Mesenchymal stem cell (in vitro differentiated cells and primary cell): Measurements from ENCODE around the gene ACTR8.

ENCODE experiments used
- DNase-seq: peaks from one replicate; pipeline ENCODE4 v3.0.0-alpha.2; 2013
- H2AFZ ChIP-seq: one replicate; pipeline ENCODE4 v1.6.1; 2013; ENCODE audit warnings: low read depth, mild to moderate bottlenecking, control low read depth, inconsistent platforms, low read length, moderate library complexity
- H2AK5ac ChIP-seq: 2 replicates; pipeline ENCODE4 v1.6.1; 2013; ENCODE audit warnings: low read length, moderate library complexity, mild to moderate bottlenecking, inconsistent platforms; ENCODE audit not compliant: severe bottlenecking
- H2BK120ac ChIP-seq: one replicate; pipeline ENCODE4 v1.6.1; 2013; ENCODE audit warnings: low read depth, mild to moderate bottlenecking, inconsistent platforms, low read length, moderate library complexity
- H2BK12ac ChIP-seq, 2 experiments: one replicate each; pipeline ENCODE4 v1.6.1; 2013; ENCODE audit warnings: inconsistent platforms in 2 of 2, low read length in 2 of 2, mild to moderate bottlenecking in 2 of 2, moderate library complexity in 2 of 2, control low read depth in 1 of 2
- H2BK15ac ChIP-seq: one replicate; pipeline ENCODE4 v1.6.1; 2013; ENCODE audit warnings: mild to moderate bottlenecking, low read depth, inconsistent platforms; ENCODE audit not compliant: poor library complexity, severe bottlenecking
- H2BK5ac ChIP-seq: 2 replicates; pipeline ENCODE4 v1.6.1; 2013; ENCODE audit warnings: low read depth, mild to moderate bottlenecking, low read length, control low read depth, inconsistent platforms; ENCODE audit not compliant: poor library complexity, severe bottlenecking
- H3K14ac ChIP-seq, 2 experiments: one replicate each; pipeline ENCODE4 v1.6.1; 2013; ENCODE audit warnings: inconsistent platforms in 2 of 2, low read length in 2 of 2, control low read depth in 1 of 2, mild to moderate bottlenecking in 1 of 2, moderate library complexity in 1 of 2
- H3K18ac ChIP-seq, 2 experiments: one replicate each; pipeline ENCODE4 v1.6.1; 2013; ENCODE audit warnings: inconsistent platforms in 2 of 2, low read length in 2 of 2, control low read depth in 1 of 2, low read depth in 1 of 2, mild to moderate bottlenecking in 1 of 2
- H3K23ac ChIP-seq, 2 experiments: one replicate each; pipeline ENCODE4 v1.6.1; 2013; ENCODE audit warnings: inconsistent platforms in 2 of 2, low read length in 2 of 2, mild to moderate bottlenecking in 2 of 2, moderate library complexity in 2 of 2, control low read depth in 1 of 2
- H3K27ac ChIP-seq: 2 replicates; pipeline ENCODE4 v1.5.1; 2013; ENCODE audit warnings: mild to moderate bottlenecking, moderate library complexity, low read length, control low read depth, inconsistent platforms; ENCODE audit not compliant: poor library complexity, severe bottlenecking
- H3K27me3 ChIP-seq, 2 experiments: 2 replicates each; pipeline versions ENCODE4 v1.6.1 to v1.7.0; 2013; ENCODE audit warnings: low read length in 2 of 2, mild to moderate bottlenecking in 2 of 2, moderate library complexity in 2 of 2, control low read depth in 1 of 2, inconsistent platforms in 1 of 2; ENCODE audit not compliant: control insufficient read depth in 1 of 2, insufficient read depth in 1 of 2
- H3K36me3 ChIP-seq, 2 experiments: 2 replicates each; pipeline versions ENCODE4 v1.6.1 to v1.7.0; 2013; ENCODE audit warnings: low read length in 2 of 2, control low read depth in 1 of 2, inconsistent platforms in 1 of 2, low read depth in 1 of 2, mild to moderate bottlenecking in 1 of 2; ENCODE audit not compliant: insufficient read depth in 2 of 2, control insufficient read depth in 1 of 2
- H3K4ac ChIP-seq, 2 experiments: one replicate each; pipeline ENCODE4 v1.6.1; 2013; ENCODE audit warnings: inconsistent platforms in 2 of 2, low read length in 2 of 2, mild to moderate bottlenecking in 2 of 2, moderate library complexity in 2 of 2, control low read depth in 1 of 2, low read depth in 1 of 2
- H3K4me1 ChIP-seq: 2 replicates; pipeline ENCODE4 v1.6.1; 2013; ENCODE audit warnings: low read depth, low read length, control low read depth; ENCODE audit not compliant: control insufficient read depth, insufficient read depth
- H3K4me2 ChIP-seq: 2 replicates; pipeline ENCODE4 v1.6.1; 2013; ENCODE audit warnings: low read length, mild to moderate bottlenecking, inconsistent platforms; ENCODE audit not compliant: poor library complexity, severe bottlenecking
- H3K4me3 ChIP-seq, 2 experiments: 2 replicates each; pipeline versions ENCODE4 v1.5.1 to v1.7.0; 2013; ENCODE audit warnings: low read length in 2 of 2, mild to moderate bottlenecking in 2 of 2, control low read depth in 1 of 2, low read depth in 1 of 2; ENCODE audit not compliant: insufficient read depth in 1 of 2
- H3K79me1 ChIP-seq: replicated peaks from 2 replicates; pipeline ENCODE4 v1.6.1; 2013; ENCODE audit warnings: mild to moderate bottlenecking, control low read depth, low read length, inconsistent platforms; ENCODE audit not compliant: poor library complexity, severe bottlenecking
- H3K9ac ChIP-seq: 2 replicates; pipeline ENCODE4 v1.7.0; 2013; ENCODE audit warnings: mild to moderate bottlenecking, low read length, moderate library complexity
- H3K9me3 ChIP-seq: 2 replicates; pipeline ENCODE4 v1.7.0; 2013; ENCODE audit warnings: mild to moderate bottlenecking, low read length; ENCODE audit not compliant: control insufficient read depth
- H4K8ac ChIP-seq: one replicate; pipeline ENCODE4 v1.6.1; 2013; ENCODE audit warnings: inconsistent platforms, mild to moderate bottlenecking, low read length, moderate library complexity
- H4K91ac ChIP-seq: one replicate; pipeline ENCODE4 v1.6.1; 2013; ENCODE audit warnings: mild to moderate bottlenecking, low read length, inconsistent platforms
- WGBS: methylation state at CpG from one replicate; pipeline ENCODE4 v1.1.7; 2013; ENCODE audit warnings: mixed read lengths; 5-methylcytosine and 5-hydroxymethylcytosine counted together

ACTR8 gene

GRCh38 chr3:53913401-53913800 lies 31.4 kb upstream of the ACTR8 start:
- no peak overlapping the region for H2BK12ac ChIP-seq
- H2BK120ac ChIP-seq, result no peak overlapping the region
- H3K79me1 ChIP-seq, result no peaks in the 10 kb centered on the region
- H3K9ac ChIP-seq, result no peak overlapping the region
- DNase-seq, result no peak
- no peak overlapping the region for H2BK15ac ChIP-seq
- no peak overlapping the region for H3K23ac ChIP-seq
- peaks cover 0 to 18% of the 10 kb centered on the region in 2 experiments for H3K27me3 ChIP-seq
- no peak overlapping the region for H4K8ac ChIP-seq
- no peak overlapping the region for H3K4ac ChIP-seq
- no peak overlapping the region for H2AFZ ChIP-seq
- no peak overlapping the region for H3K4me3 ChIP-seq
- no peaks in the 10 kb centered on the region for H3K4me1 ChIP-seq
- no peak overlapping the region for H3K4me2 ChIP-seq
- H3K27ac ChIP-seq, result no peak overlapping the region
- no peak overlapping the region for H4K91ac ChIP-seq
- 90% methylated on average over 7 of the region's 8 CpGs for WGBS
- no peak overlapping the region for H3K18ac ChIP-seq
- no peaks in the 10 kb centered on the region for H3K9me3 ChIP-seq
- H2BK5ac ChIP-seq, result no peak overlapping the region
- H3K36me3 ChIP-seq, result no peaks in the 10 kb centered on the region
- H3K14ac ChIP-seq, result no peak overlapping the region
- H2AK5ac ChIP-seq, result no peak overlapping the region

DNA sequence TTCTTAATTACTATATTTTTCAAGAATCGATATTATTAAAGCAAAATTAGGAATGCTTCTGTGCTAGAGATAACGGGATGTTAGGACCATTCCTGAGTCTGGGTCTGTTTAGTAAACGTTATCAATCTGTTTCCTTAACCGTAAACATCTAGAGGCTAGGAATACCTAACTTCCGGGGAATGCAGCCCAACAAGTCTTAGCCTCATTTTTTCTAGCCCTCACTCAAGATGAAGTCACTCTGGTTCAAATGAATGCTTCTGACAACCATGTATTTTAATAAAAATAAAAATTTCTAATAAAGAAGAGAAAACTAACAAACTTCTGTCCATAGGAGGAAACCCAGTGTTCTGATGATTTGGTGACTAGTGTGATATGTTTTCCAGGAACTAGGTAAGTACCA lies 20.8 kb upstream of the ACTR8 start:
- H2AK5ac ChIP-seq, result no peak overlapping the region
- no peak overlapping the region for H3K18ac ChIP-seq
- H2BK5ac ChIP-seq, result no peak overlapping the region
- H3K9me3 ChIP-seq, result no peaks in the 10 kb centered on the region
- no peak overlapping the region for H3K4me3 ChIP-seq
- no peak overlapping the region for H3K9ac ChIP-seq
- no peak overlapping the region for H3K14ac ChIP-seq
- no peak overlapping the region for H3K4me2 ChIP-seq
- no peak overlapping the region for H2BK15ac ChIP-seq
- H3K36me3 ChIP-seq, result no peaks in the 10 kb centered on the region
- no peak overlapping the region for H2BK12ac ChIP-seq
- no peak overlapping the region for H4K91ac ChIP-seq
- H2BK120ac ChIP-seq, result no peak overlapping the region
- DNase-seq, result no peak
- no peaks in the 10 kb centered on the region for H3K4me1 ChIP-seq
- no peak overlapping the region for H3K27ac ChIP-seq
- WGBS, result 74% methylated on average over 5 of the region's 5 CpGs
- no peak overlapping the region for H2AFZ ChIP-seq
- H3K23ac ChIP-seq, result no peak overlapping the region
- H3K27me3 ChIP-seq, result peaks cover under 1 to 3% of the 10 kb centered on the region in 2 experiments
- H3K4ac ChIP-seq, result no peak overlapping the region
- H4K8ac ChIP-seq, result no peak overlapping the region
- no peaks in the 10 kb centered on the region for H3K79me1 ChIP-seq

GRCh38 chr3:53902067-53902466 lies 20.1 kb upstream of the ACTR8 start:
- Histone ChIP-seq H3K4me3 (no peak overlapping the region), H3K9me3 (no peaks in the 10 kb centered on the region), H2BK5ac (no peak overlapping the region), H3K27ac (no peak overlapping the region), H2AFZ (no peak overlapping the region), H2AK5ac (no peak overlapping the region), H3K18ac (no peak overlapping the region), H4K8ac (no peak overlapping the region), H3K9ac (no peak overlapping the region), H2BK12ac (no peak overlapping the region), H3K23ac (no peak overlapping the region), H3K14ac (no peak overlapping the region), H3K79me1 (no peaks in the 10 kb centered on the region), H4K91ac (no peak overlapping the region), H3K4me2 (no peak overlapping the region), H2BK15ac (no peak overlapping the region), H2BK120ac (no peak overlapping the region), H3K36me3 (no peaks in the 10 kb centered on the region), H3K4me1 (no peaks in the 10 kb centered on the region), H3K4ac (no peak overlapping the region), H3K27me3 (peaks cover 5 to 9% of the 10 kb centered on the region in 2 experiments)
- DNase-seq, result no peak
- 75% methylated on average over 1 of the region's 1 CpG for WGBS

GRCh38 chr3:53900666-53901331 lies 18.8 kb upstream of the ACTR8 start:
- WGBS, result no CpG with 5 or more reads among the region's 2 CpGs
- no peak overlapping the region for H2BK5ac ChIP-seq

More at GRCh38 chr3:53900666-53901331, 18.8 kb upstream of the ACTR8 start:
- no peak overlapping the region for H3K4me2 ChIP-seq
- no peak overlapping the region for H2BK120ac ChIP-seq
- H2BK12ac ChIP-seq, result no peak overlapping the region
- no peak overlapping the region for H4K91ac ChIP-seq
- no peak overlapping the region for H2AFZ ChIP-seq
- H2AK5ac ChIP-seq, result no peak overlapping the region
- no peak overlapping the region for H2BK15ac ChIP-seq
- H3K27me3 ChIP-seq, result peaks cover 5 to 17% of the 10 kb centered on the region in 2 experiments
- no peak overlapping the region for H3K18ac ChIP-seq
- no peak overlapping the region for H3K4ac ChIP-seq
- H3K4me1 ChIP-seq, result no peaks in the 10 kb centered on the region
- H3K27ac ChIP-seq, result no peak overlapping the region
- H3K14ac ChIP-seq, result no peak overlapping the region
- DNase-seq, result no peak
- H4K8ac ChIP-seq, result no peak overlapping the region
- H3K9ac ChIP-seq, result no peak overlapping the region
- no peaks in the 10 kb centered on the region for H3K36me3 ChIP-seq
- no peak overlapping the region for H3K23ac ChIP-seq
- no peaks in the 10 kb centered on the region for H3K9me3 ChIP-seq
- H3K4me3 ChIP-seq, result no peak overlapping the region
- no peaks in the 10 kb centered on the region for H3K79me1 ChIP-seq
